ENCODE measurements around the gene HOXB5. TPM values are rescaled to one million over a fixed set of nuclear protein-coding genes. Genes with fewer than 3 reads are reported as not detected.

HOXB5 gene
- total RNA-seq, 1 donor from 2014 or later = 0.07 TPM

DNA sequence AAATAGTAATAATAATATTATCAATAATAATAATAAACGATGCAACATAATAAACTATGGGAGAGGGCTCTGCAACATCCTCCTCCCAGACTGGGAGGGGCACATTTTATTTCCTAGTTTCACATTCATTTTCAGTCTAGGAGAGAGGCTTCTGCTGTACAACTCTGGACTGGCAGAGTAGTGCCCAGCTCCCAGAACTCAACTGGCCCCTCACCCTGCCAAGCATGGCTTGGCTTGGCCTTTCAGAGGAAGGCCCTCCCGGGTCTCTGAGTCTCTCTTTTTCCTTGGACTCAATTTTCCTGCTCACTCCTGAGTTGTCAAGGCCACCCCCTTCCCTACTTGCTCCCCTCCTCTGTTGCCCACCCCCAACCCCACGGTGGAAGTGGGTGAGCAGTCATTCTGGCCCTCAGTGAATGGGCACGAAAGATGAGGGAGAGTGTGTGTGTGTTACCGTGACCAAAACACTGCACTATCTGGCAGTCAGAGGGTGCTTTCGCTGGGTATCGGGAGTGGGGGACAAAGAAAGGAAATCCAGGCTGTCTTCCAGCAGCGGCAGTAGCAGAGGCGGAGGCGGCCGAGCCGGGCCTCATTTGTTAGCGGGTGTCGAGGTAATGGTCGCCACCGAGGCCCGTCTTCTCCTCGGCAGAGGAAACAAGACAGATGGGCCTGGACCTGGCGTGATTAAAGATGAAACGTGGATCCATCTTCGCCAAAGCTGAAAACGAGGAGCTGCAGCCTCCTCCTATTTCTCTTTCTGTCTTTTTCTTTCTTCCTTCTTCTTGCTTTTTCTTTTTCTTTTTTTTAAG lies 17.7 kb downstream of the HOXB5 start:
- no peak for DNase-seq (ENCODE audit: low read depth, low spot score)

DNA sequence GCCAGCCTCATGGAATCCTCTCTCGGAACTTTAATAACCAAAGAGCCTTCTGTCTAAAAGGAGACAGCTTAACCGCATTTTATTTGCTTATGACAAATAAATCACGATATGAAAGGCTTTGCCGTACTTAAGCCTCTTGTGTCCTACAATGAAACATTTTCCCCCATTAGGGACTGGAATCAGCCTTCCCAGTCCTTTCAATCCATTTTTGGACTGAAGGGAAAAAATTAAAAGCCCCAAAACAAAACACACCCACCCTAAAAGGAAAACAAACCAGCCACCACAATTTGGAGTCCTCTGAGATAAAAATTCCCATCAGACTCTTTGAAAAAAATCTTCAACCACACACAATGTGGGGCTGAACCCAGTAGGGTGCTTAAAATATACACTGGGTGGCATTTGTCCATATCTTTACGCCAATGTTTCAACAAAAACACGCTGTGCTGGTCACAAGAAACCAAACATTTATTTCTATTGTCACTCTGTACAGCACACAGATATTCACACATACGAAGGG lies 18.5 kb downstream of the HOXB5 start:
- no peak for DNase-seq (ENCODE audit: low read depth, low spot score)

DNA sequence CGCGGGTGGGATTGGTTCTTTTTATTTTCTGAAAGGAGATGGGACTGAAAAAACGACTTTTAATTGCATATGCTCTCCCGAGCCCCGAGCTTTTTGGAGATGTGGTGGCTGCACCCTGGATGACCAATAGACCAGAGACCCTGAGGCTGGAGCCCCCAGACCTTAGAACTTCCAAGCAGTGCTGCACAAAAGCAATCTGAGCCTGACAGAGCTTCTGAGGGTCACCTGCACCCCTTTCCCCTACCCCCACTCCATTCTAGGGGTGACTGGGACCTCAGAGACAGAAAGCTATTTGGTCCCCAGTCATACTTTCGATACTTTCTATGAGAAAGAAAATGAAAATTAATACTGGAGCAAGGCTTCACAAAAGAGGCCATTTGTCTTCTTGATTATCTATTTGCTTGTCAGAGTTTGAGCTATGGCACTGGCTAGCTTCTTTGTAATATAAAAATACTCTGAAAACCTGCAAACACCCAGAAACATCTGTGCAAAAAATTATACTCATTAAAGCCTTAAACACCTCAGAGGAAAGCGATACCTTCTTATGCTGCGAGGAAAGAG lies 19.0 kb downstream of the HOXB5 start:
- no peak for DNase-seq (ENCODE audit: low read depth, low spot score)

DNA sequence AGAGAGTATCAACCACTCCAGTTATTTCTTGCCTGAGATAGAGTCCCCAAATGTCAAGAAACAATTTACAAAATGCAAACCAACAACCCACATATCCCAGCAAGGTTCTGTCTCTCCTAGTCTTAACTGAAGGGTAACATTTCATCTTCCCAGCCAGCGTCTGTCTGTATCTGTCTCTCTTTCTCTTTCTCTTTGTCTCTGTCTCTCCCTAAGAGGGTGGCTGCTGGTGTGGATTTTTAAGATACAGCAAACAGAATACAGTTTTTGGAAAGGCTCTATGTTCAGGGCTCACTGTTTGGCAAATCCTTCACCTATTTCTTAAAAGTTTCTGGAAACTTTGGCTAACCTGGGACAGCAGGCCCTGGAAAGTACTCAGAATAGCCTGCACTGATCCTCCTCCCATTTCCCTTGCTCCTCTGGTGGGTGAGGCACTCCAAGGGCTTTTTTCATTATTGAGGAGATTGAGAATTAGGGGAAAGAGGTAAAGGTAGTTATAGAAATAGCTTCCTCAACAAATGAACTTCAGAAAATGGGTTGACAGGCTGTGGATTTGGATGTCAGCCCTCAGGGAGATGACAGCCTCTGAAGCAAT lies 21.7 kb downstream of the HOXB5 start:
- no peak for DNase-seq (ENCODE audit: low read depth, low spot score)

DNA sequence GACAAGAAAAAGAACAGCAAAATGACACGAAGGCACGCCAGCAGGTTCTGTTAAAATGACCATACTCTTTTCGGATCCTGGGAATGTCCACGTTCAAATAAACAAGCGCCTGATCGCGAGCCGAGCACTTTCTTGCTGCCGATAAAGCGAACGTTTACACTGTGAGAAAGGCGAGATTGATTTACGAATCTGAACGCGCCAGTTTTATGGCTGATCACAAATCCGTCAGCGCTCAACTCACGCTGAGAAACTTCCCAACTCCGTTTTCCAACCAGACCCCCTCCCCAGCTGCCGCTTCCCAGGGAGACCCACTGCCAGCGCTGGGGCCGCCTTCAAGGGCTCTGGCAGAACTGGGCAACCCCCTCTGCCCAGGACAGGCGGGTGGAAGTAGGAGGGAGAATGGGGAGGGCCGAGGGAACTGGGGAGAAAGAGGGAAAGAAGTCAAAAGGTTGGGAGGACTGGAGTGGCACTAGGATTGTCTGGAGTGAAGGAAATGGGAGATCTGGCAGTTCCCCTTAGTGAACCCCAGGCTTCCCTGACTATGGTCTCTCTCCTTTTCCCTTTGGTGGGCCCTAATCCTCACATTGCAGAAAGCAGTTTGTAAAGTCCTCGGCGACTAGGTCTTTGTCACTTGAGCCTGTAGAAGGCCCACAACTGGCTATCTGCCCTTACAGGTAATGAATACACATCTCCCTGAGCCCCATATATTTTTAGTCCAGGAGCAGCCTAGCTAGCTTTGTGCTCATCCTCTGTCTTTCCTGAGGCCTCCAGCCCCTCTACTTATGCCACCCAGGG lies 22.4 kb downstream of the HOXB5 start:
- no peak for DNase-seq (ENCODE audit: low read depth, low spot score)

DNA sequence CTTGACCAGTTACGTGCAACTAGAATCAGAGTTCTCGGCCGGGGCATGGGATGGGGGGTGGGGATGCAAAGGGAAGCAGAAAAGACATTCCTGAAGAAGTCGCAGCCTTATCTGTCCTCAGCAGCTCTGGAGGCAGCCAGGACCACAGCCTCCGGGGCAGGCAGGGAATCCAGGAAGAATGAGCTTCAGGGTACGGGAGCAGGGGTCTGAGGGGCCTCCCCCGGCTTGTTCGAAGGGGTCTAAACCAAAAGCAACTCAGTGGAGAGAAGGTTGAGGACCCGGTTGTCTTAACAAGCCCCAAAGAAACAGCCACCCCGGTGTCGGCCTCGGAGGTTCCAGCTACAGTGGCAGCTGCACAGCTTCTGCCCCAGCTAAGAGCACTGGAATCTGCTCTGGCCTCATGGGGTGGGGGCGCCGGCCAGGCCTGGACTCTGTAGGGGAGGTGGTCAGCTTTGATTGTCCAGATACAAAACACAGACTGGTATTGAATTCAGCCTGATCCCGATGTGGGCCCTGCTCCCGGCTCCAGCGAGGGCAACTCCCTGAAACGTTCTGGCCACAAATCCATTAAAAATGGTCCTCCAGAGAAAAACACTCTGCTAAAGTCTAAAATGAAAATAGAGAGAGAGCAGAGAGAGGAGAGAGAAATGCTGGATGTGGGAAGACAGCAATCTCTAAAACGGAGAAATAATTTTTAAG lies 23.1 kb downstream of the HOXB5 start:
- DNase-seq (ENCODE audit: low read depth, low spot score) = no peak

DNA sequence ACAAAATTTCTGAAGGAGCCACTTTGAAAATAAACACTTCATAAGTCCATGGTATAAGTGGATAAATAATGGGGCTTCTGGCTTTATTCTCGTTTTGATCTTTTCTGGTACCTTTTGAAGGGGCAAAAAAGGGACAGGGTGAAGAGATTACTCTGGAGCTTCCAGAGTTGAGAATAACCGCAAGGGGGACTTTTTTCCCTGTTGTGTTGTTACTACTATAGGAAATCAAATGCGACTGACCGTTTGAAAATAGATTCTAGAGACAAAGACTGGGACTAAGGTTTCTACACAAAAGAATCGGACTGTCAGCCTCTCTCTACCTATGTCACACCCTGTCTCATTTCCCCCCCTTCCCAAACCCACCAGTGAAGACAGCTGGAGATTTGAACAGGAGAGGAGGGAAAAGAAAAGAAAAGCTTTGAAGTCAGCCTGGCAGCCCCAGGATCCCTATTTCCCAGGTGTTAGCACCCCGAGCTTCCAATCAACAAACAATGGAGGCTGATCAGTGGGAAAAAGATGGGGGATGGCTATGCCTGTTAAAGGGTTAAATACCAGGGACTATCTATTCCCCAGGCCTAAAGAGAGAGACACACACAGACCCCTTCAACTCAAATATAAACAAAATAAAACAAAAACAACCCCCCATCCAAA lies 23.8 kb downstream of the HOXB5 start:
- no peak for DNase-seq (ENCODE audit: low read depth, low spot score)

DNA sequence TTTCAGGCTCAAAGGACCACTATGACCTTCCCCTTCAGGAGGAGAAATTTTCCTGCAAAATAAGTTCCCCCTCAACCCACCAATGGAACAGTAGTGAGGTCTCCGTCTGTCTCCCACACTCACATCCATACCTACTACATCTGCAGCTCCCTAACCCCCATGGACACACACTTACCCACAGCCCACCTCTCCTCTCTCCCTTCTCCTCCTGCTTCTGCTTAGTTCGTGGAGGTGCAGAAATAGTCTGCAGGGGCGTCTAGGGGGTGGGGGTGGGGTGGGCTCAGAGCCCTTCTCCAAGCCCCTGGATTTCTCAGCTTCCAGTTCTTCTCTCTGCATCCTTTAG lies 24.4 kb downstream of the HOXB5 start:
- DNase-seq (ENCODE audit: low read depth, low spot score) = no peak

DNA sequence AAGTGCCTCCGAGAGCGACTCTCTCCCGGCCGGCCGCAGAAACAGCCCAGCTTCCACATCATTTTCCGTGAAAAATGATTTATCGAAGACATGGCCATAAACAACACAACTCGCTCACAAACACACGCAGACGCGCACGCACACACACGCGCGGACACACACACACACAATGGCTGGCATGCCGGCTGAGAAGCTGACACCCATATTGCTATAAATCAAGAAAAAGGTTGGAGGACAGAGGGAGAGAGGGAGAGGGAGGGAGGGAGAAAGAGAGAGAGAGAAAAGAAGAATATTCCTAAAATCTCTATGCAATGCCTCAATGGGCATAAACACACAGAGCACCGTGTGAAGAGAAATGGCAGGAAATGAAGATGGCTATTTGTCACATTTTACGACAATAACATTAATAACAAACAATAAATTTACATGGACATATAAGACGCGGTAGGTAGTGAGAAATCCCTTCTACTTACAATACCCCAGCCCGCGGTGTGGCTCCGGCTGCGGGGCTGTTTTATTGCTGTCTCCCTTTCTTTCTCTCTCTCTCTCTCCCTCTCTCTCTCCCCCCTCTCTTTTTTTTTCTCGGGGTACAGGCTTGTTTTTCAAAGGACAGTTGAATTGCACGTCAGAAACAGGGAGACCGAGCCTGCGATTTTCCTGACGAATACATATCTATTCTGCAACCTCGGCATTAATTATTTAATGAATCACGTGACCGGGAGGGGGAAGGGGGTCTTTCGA lies 24.9 kb downstream of the HOXB5 start:
- DNase-seq (ENCODE audit: low read depth, low spot score) = no peak

DNA sequence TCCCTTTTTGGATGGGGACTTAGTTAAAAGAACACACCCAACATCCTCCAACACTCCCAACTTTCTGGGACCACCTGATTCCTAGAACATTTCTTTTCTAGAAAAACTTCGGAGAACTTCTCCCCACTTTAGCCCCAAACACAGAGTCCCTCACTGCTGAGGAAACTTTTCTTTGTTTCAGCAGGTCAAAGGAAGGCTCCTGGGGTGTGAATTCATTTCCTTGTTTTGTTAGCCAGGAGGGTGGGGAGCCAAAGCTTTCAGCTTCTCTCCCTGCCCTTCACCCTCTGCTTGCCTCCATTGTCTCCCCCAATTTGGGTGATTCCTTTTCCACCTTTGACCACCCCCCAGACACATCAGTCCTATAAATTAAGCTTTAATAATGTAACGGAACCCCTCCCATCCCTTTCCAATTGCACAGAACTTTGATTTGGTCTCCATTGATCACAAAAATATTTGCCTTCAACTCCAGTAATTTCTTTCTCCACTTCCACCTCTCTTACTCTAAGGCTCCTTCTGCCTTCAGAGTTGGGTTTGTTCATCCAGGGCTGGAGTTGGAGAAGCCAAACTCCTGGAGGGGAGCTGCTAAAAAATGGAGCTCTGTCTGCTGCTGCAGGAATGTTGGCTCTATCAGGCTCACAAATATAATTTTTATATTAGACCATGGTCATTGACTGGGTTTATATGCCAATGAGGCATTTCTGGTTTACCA lies 25.8 kb downstream of the HOXB5 start:
- no peak for DNase-seq (ENCODE audit: low read depth, low spot score)

DNA sequence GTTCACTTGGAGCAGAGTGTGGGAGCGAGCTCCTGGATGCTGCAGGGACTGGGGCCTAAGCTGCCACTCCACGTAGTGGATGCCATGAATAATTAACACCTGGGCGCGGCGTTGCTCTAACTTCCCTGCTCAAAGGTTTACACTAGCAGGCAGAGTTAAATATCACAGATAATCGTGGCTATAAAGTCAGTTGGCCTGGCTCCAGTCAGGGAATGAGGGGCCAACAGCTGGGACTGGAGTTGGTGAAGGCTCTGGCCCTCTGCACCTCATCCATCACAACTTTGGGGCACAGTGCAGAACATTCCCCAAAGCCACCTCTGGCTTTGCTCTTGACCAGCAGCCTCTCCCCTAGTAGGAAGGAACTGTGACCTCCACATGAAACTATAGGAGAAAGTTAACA lies 26.4 kb downstream of the HOXB5 start:
- DNase-seq (ENCODE audit: low read depth, low spot score) = no peak

DNA sequence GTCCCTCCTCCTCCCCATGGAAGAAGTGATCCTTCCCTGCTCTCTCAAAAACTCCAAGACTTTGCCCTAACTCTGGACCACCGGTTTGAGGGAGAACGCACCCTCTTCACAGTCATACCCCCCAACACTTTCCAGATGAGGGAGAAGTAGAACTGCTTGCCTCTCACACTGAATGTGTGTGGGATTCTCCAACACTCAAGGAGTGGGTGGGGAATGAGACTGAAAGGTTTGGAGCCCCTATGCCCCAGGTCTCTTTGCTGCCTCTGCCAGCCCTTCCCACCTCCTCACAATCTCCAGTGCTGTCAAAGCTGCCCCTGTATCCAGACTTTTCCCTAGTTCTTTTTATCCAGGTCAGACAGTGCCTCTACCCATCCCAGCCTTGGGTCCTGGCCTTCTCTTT lies 26.9 kb downstream of the HOXB5 start:
- DNase-seq (ENCODE audit: low read depth, low spot score) = no peak

DNA sequence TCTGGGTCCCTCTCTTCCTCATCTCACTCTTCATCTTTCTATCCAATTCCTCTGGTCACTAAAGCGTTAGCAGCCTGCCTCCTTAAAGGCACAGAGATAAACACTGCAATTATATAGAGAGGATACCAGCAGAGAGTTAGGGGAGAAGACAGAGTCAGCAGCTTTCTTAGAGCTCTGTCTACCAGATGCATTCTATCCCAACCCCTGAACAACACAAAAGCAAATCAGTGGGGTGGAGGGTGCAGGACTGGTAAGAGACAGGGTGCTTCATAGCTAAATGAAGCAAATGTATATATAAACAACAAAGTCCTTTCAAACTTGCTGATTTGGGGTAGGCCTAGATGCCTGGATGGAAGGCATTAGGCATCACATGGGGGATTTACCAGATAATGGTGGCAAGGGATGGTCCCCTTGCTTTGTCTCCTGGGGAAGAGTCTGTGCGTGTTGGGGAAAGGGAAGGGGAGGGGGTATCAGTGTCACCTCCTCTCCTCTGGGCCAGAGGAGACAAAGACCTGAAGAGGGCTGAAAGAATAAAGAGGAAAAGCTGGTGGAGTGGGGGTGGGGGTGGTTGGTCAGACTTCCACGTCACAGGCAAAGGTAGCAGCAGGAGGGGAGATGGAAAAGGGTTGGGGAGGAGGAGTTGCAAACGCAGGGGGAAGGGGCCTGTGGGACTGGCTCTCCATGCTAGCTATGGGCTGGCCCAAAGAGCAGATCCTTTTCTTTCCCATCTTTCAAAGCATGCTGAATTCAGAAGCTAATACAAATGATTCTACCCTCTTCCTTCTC lies 27.5 kb downstream of the HOXB5 start:
- DNase-seq (ENCODE audit: low read depth, low spot score) = no peak

DNA sequence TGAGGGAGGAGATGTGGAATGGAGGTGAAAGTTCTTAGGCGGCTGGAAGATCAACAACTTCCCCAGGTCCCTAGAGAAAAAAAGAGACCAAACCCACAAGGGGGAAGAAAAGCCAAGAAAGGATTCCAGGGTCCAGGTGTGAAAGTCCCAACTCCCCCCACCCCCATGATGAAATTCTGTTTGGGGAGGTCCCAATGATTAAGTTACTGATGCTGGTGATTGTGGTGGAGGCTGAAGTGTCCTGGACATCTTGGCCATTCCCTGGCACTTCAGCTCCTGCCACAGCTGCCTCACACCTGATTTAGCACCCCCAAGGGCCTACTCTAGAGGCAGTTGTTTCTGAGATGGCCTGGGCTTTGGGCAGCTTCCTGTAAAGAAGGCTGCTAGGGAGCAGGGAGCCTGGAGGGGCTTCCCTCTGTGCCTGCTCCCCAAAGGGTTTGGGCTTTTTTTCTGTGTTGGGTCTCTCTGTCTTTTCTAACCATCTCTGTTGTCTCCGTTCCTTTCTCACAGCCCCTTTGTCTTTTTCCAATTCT lies 28.5 kb downstream of the HOXB5 start:
- DNase-seq (ENCODE audit: low read depth, low spot score) = no peak

DNA sequence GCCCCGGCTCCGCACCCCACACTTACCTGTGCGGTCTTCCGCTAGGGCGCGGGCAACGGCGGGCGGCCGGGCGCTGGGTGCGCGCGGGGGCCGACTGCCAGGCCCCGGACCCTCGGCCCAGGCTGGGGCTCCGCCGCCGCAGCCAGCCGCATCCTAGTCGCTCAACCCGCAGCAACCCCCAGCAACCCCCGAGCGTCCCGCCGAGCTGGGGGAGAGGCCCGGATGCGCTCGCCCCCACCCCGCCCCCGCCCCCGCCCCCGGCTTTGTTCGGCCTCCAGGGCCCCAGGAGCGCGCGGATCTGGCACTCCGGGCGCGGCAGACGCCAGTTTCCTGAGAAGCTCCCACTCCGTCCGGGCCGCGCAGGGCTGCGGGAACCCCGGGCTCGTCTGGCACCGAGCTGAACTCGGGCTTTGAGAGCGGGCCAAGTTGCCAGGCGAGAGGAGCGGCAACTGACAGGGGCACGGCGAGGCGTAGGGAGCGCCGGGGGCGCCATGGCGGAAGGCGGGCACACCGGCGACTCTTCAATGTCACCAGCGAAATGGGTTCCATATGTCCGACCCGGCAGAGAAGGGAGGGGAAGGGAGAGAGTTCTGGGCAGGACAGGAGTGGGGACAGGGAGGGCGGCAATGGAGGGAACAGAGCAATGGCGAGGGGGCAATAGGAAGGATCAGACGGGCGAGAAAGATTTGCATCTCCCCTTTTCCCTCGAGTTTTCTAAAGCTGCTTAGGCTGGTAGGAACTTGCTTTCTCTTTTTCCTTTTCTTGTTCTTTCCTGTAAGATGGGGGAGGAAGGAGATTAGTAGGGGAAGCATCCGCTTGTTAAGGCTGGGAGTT lies 29.2 kb downstream of the HOXB5 start:
- no peak for DNase-seq (ENCODE audit: low read depth, low spot score)

DNA sequence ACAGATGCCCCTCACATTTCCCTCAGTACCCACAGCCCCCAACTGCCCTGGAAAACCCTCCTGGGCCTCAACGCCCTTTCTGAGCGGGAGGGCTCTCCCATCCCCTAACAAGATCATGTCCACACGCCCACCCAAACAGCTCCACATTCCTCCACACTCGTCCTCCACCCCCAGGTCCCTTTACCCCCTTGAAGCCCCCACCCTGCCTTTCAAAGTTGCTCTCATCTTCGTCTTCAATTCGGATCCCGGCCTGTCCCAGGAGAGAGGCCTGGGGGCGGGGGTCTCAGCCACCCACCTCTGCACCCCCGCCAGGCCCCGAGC lies 29.8 kb downstream of the HOXB5 start:
- no peak for DNase-seq (ENCODE audit: low read depth, low spot score)

DNA sequence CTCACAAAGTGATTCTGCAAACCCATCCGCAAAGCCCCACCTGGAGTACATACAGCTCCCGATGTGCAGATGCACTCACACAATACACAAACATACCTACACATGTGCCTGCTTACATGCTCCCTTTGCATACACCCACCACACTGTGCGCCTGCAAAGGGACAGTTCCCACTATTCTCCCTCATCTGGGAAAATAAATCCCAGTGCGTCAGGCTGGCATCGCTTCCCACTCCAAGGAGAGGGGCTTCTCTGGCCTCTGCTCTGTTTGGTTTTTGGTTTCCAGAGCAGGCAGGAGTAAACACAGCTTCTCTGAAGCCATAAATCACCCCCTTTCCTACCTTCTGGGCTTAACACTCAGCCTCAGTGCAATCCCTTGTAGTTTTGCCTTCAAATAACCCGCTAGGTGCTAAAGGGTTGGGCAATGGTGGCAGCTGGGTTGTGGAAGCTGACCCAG lies 30.2 kb downstream of the HOXB5 start:
- no peak for DNase-seq (ENCODE audit: low read depth, low spot score)

DNA sequence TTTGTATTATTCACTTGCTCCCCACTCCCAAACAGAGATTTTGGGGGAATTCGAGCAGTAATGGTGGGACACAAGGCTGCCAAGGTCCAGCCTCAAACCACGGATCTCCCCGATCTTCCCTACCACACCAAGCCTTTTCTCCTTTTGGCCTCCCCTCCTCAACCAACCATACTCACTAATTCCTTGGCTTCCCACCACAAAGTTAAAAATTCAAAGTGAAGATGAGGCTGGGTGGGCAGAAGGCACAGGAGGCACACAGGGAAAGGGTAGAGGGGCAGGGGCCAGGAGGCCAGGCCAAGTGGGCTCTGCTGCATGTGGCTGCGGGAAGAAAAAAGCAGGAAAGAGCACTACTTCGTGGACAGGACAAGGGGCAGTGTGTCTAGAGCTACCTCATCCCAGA lies 30.6 kb downstream of the HOXB5 start:
- no peak for DNase-seq (ENCODE audit: low read depth, low spot score)

All from pulmonary artery endothelial cell (primary cell).